NCI-H510A (cell line): Measurements from ENCODE around the gene WBP2.

ENCODE experiments used
- DNase-seq: peaks from one replicate; lab custom pipeline; 2025; lab: John Stamatoyannopoulos, UW

WBP2 gene

DNA sequence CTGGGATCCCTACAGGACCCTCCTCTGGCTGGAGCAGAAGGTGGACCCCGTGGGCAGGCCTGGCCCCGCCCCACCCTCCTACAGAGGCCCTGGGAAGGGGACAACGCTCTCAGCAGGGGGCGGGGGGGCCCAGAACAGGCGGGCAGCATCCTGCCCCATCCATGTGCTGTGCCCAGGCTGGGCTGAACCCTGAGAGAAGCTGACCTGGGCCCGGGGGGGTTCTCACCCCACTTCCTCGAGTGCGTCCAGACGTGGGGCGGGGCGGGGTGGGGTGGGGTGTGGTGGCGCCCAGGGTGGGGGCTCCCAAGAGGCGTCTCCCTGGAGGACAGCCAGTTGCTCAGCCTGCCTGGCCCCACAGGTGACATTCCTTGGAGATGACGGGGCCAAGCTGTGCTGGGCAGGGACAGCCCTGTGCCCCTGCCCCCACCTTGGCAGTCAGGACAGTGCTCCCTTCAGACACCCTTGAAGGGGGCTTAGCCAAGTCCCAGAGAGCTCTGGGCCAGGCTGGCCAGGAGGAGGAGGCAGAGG, 10.5 kb downstream of the WBP2 start:
- DNase-seq, result no peak

DNA sequence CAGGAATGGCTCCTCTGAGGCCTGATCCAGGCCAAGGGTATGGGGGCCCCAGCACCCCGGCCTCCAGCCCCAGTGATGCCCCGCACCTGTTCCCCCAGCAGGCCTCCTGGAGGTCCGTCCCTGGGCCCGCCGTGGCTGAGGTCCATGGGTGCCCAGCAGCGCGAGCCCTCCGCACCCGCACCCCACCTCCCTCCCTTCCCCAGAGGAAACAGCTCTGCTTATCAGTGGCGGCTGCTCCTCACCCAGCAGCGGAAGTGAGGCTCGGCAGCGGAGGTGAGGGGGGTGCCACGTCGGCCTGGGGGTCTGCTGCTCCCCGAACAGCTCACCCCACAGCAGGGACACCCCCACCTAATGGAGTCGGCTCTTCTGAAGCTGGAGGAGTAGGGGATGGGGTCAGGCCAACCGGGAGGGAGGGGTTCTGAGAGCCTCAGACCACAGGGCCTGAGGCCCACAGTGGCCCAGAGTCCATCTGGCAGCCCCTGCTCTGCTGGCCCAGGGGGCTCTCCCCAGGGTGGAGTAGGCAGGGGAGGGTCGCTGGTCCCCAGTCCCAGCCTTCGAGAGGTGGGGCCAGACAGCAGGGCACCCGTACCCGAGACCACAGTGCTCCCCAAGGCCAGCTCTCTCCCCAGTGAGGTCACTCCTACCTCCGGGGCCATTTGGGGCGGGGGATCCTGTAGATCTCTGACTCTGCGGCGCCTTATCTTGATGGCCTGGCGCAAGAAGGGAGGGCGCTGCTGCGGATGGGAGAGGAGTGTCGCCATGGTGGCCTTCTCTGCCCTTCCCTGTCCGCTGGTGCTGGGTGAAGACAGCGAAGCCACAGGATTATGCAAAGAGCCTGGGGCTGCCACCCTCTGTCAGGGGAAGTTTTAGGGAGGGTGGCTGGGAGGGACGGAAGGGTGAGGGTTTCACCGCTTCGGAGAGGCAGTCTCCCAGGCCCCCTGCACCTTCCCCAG, 11.3 kb downstream of the WBP2 start, which contains the start of gene UNC13D:
TSS of gene UNC13D (minus strand) at position 828 of the 953 bp plus-strand sequence. CDS start at position 761, 67 bp downstream.
- DNase-seq, result no peak

GRCh38 chr17:75842963-75843576, 12.1 kb downstream of the WBP2 start:
- DNase-seq, result no peak

- DNase-seq, result no peak
These were observed 12.7 kb downstream of the WBP2 start for GRCh38 chr17:75842411-75842810.

- no peak for DNase-seq
These were observed 14.4 kb downstream of the WBP2 start for GRCh38 chr17:75840799-75841164.

GRCh38 chr17:75839942-75840798, 15.0 kb downstream of the WBP2 start:
- no peak for DNase-seq

DNA sequence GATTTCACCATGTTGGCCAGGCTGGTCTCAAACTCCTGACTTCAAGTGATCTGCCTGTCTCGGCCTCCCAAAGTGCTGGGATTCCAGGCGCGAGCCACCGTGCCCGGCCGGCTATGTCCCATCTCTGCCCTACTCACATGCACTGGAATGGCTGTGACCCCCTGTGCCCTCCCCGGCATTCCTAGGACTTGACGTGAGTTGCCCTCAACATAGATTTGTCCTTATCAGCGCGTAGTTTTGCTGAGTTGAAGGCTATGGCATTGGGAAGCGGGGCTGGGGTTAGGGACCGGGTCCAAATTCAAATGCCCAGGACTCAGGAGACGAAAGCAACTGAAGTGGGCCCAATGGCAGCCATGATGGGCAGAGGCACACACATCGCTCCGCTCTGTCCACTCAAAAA, 16.7 kb downstream of the WBP2 start:
- no peak for DNase-seq

GRCh38 chr17:75837899-75838298, 17.2 kb downstream of the WBP2 start:
- DNase-seq, result no peak

DNA sequence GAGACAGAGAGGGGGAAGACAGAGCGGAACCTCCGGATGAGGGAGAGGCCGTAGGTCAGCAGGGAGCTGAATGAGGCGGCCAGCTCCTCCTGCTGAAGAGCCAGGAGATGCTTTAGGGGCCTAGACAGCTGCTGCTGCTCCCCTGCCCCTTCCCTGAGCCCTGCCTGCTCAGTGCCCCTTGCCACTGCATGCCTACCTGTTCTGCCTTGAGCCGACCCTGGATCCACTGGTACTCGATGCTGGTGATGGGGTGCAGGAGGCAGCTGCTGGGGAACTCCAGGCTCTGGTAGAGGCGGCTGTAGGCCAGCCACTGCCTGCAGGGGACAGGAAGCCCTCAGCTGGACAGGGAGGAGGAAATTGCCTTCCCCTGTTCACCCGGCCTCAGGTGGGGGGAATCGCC, 18.5 kb downstream of the WBP2 start:
- no peak for DNase-seq

- no peak for DNase-seq
These were observed 19.5 kb downstream of the WBP2 start for GRCh38 chr17:75835654-75835987.

- DNase-seq, result no peak
These were observed 20.0 kb downstream of the WBP2 start for GRCh38 chr17:75834928-75835653.

DNA sequence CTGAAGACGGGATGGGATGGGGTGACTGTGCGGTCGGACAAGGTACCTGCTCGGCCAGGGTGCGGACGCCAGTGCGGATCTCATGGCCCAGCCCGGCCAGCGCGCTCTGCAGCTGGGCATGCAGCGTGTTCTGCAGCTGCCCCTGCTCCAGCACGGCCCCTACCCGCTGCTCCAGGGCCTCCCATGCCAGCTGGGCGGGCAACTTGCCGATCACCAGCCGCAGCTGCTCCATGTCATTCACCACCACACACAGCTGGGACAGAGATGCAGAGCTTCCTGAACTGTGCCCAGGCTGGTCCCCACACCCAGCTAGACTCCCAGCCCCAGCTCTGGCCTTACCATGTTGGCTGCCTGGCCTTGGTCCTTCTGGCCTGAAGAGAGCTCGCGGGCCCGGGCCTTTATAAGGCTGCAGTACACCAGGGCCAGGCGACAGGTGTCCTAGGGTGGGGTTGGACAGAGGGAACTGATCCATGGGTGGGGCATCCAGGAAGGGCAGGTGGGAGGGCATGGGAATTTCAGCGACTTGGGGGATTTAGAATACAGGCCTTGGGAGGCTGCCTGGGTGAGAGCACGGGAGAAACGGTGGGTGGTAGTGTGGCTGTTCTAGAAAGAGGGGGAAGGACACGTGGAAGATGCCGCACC, 20.7 kb downstream of the WBP2 start:
- no peak for DNase-seq

GRCh38 chr17:75832652-75833400, 22.3 kb downstream of the WBP2 start:
- DNase-seq, result peak; percentile 81

GRCh38 chr17:75832164-75832651, 22.9 kb downstream of the WBP2 start:
- no peak for DNase-seq

GRCh38 chr17:75831032-75831571, 24.0 kb downstream of the WBP2 start:
- DNase-seq, result no peak

- DNase-seq, result no peak
These were observed 24.7 kb downstream of the WBP2 start for GRCh38 chr17:75830164-75831031.

DNA sequence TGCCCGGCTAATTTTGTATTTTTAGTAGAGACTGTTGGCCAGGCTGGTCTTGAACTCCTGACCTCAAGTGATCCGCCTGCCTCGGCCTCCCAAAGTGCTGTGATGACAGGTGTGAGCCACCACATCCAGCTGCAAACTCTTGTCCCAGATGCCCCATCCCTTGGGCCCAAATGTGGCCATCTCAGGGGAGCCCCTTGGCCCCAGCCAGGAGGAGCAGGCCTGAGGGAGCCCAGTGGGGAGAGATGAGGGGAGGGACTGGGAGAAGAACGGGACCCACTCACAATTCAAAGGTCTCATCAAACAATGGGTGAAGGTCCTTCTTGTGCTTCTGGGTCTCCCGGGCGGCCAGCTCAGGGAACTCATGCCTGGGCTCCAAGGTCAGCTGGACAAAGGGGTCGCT, 25.4 kb downstream of the WBP2 start:
- DNase-seq, result no peak

DNA sequence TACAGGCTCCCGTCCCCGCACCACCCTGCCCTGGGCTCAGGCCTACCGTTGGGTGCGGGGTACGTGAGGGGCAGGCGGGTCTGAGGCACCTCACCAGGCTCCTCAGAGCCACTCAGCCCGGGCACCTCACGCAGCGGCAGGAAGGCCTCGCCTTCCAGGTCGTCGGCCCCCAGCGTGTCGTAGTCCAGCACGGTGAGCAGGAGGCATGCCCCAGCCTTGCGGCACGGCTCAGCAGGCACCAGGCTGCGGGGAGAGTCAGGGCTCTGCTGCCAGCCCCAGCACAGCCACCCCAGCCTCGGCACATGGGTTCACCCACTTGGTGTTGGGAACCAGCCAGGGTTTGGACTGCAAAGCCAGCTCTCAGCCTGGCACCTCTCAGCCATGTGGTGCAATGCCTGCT, 26.4 kb downstream of the WBP2 start:
- DNase-seq, result no peak

DNA sequence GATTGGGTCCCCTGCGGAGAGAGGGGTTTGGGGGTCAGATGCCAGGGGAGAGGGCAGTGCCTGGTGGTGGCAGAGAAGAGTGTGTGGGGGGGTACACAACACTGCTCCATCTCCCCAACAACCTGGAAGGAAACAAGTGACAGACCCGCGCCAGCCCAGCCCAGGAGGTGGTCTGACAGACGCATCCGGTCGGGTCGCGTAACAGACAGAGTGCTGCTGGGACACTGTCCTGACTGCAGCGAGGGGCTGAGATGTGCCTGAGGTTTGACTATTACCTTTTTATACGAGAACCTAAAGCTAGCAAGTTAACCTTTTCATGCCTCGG, 27.1 kb downstream of the WBP2 start:
- DNase-seq, result no peak
